NB4 (cell line): ENCODE data around the gene CYP4F22.

Experiments
- CTCF ChIP-seq: IDR thresholded peaks from one replicate; pipeline ENCODE4 v1.5.1; 2012; ENCODE audit warnings: low read depth, low read length
- MAX ChIP-seq: IDR thresholded peaks from 2 replicates; pipeline ENCODE4 v1.6.1; 2011; ENCODE audit warnings: low read depth, low read length
- POLR2A ChIP-seq: IDR thresholded peaks from 2 replicates; pipeline ENCODE4 v1.6.1; 2011; ENCODE audit warnings: mild to moderate bottlenecking; ENCODE audit not compliant: insufficient read length; ENCODE audit errors: extremely low read depth

DNA sequence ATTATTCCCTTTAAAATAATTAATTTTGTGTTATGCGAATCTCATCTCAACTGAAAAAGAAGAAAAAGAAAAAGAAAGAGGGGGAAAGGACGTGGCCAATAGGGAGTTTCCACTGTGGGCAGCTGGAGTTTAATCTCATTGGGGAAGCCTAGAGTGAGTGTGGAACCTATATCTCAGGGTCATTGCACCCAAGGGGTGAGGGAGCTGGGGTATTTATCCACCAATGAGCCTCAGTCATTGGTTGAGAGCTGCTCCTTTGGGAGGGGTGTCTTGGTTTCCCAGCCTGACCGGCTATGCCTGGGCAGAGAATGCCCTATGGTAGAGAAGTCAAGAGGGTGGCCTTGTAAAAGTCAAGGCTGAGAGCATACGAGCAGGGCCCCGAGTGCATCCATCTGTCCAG lies 16.5 kb downstream of the CYP4F22 start:
- no peak for TF ChIP-seq CTCF
- TF ChIP-seq POLR2A, result no peak
- TF ChIP-seq MAX, result no peak
